Stimulated activated CD4-positive, alpha-beta T cell treated with anti-CD3 and anti-CD28 coated beads, TNF-alpha, amount 100 ng/mL, for 48 hours (primary cell): ENCODE measurements around the gene UBE3B.

Experiments
- DNase-seq, 3 donors: peaks; one replicate each; pipeline ENCODE4 v3.0.0-alpha.2; 2020; ENCODE audit warnings: low read depth in 3 of 3

UBE3B gene

GRCh38 chr12:109553906-109554500 is 76.6 kb downstream of the UBE3B start:
- DNase-seq: no peak

- DNase-seq: no peak
Measured at GRCh38 chr12:109554761-109555160, 77.3 kb downstream of the UBE3B start.

GRCh38 chr12:109555431-109556315 is 78.2 kb downstream of the UBE3B start:
- DNase-seq: no peak

- DNase-seq: no peak
Measured at GRCh38 chr12:109557200-109557599, 79.8 kb downstream of the UBE3B start.

GRCh38 chr12:109557805-109558204 is 80.4 kb downstream of the UBE3B start:
- no peak for DNase-seq

GRCh38 chr12:109558374-109559199 is 81.2 kb downstream of the UBE3B start:
- no peak for DNase-seq

GRCh38 chr12:109559200-109559505 is 81.7 kb downstream of the UBE3B start:
- DNase-seq: no peak

- DNase-seq: no peak
Measured at GRCh38 chr12:109559601-109560000, 82.2 kb downstream of the UBE3B start.

- DNase-seq: no peak
Measured at GRCh38 chr12:109560867-109561710, 83.7 kb downstream of the UBE3B start.

GRCh38 chr12:109561711-109562030 is 84.2 kb downstream of the UBE3B start:
- no peak for DNase-seq

- DNase-seq: no peak
Measured at GRCh38 chr12:109562871-109563270, 85.4 kb downstream of the UBE3B start.

- DNase-seq: no peak
Measured at GRCh38 chr12:109563291-109564284, 86.2 kb downstream of the UBE3B start.

- DNase-seq: no peak
Measured at GRCh38 chr12:109566424-109566823, 89.0 kb downstream of the UBE3B start.

- DNase-seq: no peak
Measured at GRCh38 chr12:109567296-109567695, 89.9 kb downstream of the UBE3B start.

GRCh38 chr12:109567967-109568366 is 90.5 kb downstream of the UBE3B start:
- no peak for DNase-seq

GRCh38 chr12:109568486-109568885 is 91.1 kb downstream of the UBE3B start:
- DNase-seq: no peak

GRCh38 chr12:109571773-109572505 is 94.5 kb downstream of the UBE3B start:
- no peak for DNase-seq

- no peak for DNase-seq
Measured at GRCh38 chr12:109572506-109572845, 95.0 kb downstream of the UBE3B start.

GRCh38 chr12:109573029-109573913 is 95.8 kb downstream of the UBE3B start, which contains the start of the genes MMAB and MVK:
TSS of gene MMAB (minus strand) at chr12:109573504. CDS start at chr12:109573480, 24 bp downstream.
TSS of gene MVK (plus strand) at chr12:109573794. CDS start at chr12:109574823, 1,029 bp downstream.
- DNase-seq: peak; percentile 93 to 99 (median 97)
